Measurements from ENCODE around the gene SNX1.

DNA sequence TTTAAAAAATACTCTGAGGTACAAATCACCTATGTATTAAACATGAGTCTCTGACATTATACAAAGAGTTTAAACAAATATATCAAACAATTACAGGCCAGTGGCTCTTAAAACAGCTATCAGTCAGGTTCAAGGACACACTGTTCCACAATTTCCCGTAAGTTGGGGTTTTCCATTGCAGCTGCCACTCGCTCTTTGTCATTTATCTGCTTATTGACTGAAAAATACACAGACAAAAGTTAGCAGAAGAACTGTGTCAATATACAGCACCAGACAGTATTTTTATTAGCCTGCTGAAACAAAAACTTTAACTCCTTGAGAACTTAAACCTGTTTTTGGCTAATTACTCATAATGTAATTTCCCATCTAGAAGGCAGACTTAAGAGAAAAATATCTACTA is 23.0 kb upstream of the SNX1 start:
- TF ChIP-seq EZH2phosphoT487 (IDR thresholded peaks at IDR 0.05; ENCODE audit: borderline replicate concordance, low read length) (no peak), EZH2 (IDR thresholded peaks at IDR 0.05; ENCODE audit: low read length, unreplicated experiment) (no peak)
- TF ChIP-seq, protein P1, sequence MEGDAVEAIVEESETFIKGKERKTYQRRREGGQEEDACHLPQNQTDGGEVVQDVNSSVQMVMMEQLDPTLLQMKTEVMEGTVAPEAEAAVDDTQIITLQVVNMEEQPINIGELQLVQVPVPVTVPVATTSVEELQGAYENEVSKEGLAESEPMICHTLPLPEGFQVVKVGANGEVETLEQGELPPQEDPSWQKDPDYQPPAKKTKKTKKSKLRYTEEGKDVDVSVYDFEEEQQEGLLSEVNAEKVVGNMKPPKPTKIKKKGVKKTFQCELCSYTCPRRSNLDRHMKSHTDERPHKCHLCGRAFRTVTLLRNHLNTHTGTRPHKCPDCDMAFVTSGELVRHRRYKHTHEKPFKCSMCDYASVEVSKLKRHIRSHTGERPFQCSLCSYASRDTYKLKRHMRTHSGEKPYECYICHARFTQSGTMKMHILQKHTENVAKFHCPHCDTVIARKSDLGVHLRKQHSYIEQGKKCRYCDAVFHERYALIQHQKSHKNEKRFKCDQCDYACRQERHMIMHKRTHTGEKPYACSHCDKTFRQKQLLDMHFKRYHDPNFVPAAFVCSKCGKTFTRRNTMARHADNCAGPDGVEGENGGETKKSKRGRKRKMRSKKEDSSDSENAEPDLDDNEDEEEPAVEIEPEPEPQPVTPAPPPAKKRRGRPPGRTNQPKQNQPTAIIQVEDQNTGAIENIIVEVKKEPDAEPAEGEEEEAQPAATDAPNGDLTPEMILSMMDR (conservative IDR thresholded peaks at IDR 0.05; ENCODE audit: low read depth, low read length): no peak
